SK-N-SH (cell line): ENCODE data around the gene FBXO10. TPM values are rescaled to one million over a fixed set of nuclear protein-coding genes. Genes with fewer than 3 reads are reported as not detected.

Experiments used
- CTCF ChIA-PET: fragments of 300-600, 350-600 bp; formaldehyde crosslinking; extraction: SDS; loops from one replicate; lab custom pipeline; 2021; lab: Yijun Ruan, JAX
- POLR2A ChIA-PET: fragments of 350-600 bp; sonication (Branson Sonifier 250); formaldehyde crosslinking; extraction: SDS; loops from one replicate; lab custom pipeline; 2020; ENCODE audit warnings: antibody characterized with exemption, inconsistent platforms; lab: Yijun Ruan, JAX
- DNase-seq: peaks from one replicate; pipeline ENCODE4 v3.0.0; 2012
- H2AFZ ChIP-seq: fragments of 200-600 bp; sonication (generic); 2 replicates; pipeline ENCODE4 v1.8.1; 2016; ENCODE audit warnings: antibody characterized with exemption, mild to moderate bottlenecking, low read depth
- H3F3A ChIP-seq: fragments of 200-600 bp; sonication (generic); replicated peaks from 2 replicates; pipeline ENCODE3; 2016; ENCODE audit warnings: antibody characterized with exemption, mild to moderate bottlenecking; ENCODE audit not compliant: insufficient read depth
- H3K27ac ChIP-seq, 2 experiments: fragments of 200-500 bp in 1 of 2; fragments of 200-600 bp in 1 of 2; sonication (Bioruptor generic) in 1 of 2; sonication (generic), shearing (Covaris generic) in 1 of 2; 2 replicates each; pipeline versions ENCODE4 v1.5.1 to v1.6.1; 2014 to 2016; ENCODE audit warnings: low read depth in 2 of 2, inconsistent platforms in 1 of 2, low read length in 1 of 2, mild to moderate bottlenecking in 1 of 2, mixed read lengths in 1 of 2
- H3K27me3 ChIP-seq: fragments of 200-600 bp; sonication (generic), shearing (Covaris generic); 2 replicates; pipeline ENCODE4 v1.6.1; 2016; ENCODE audit warnings: mixed run types; ENCODE audit not compliant: insufficient read depth
- H3K36me3 ChIP-seq, 2 experiments: fragments of 200-500 bp in 1 of 2; fragments of 200-600 bp in 1 of 2; sonication (Bioruptor generic) in 1 of 2; sonication (generic) in 1 of 2; replicated peaks in 1 of 2; 2 replicates each; pipeline versions ENCODE3 to v1.5.1; 2014 to 2016; ENCODE audit warnings: low read length in 1 of 2, mild to moderate bottlenecking in 1 of 2; ENCODE audit not compliant: insufficient read depth in 2 of 2, control insufficient read depth in 1 of 2
- H3K4me1 ChIP-seq, 2 experiments: fragments of 200-500 bp in 1 of 2; fragments of 200-600 bp in 1 of 2; sonication (Bioruptor generic) in 1 of 2; sonication (generic), shearing (Covaris generic) in 1 of 2; 2 replicates each; pipeline versions ENCODE4 v1.5.1 to v1.6.1; 2014 to 2016; ENCODE audit warnings: low read depth in 1 of 2, low read length in 1 of 2, mixed run types in 1 of 2; ENCODE audit not compliant: insufficient read depth in 2 of 2, control insufficient read depth in 1 of 2
- H3K4me2 ChIP-seq: fragments of 200-600 bp; sonication (generic), shearing (Covaris generic); 2 replicates; pipeline ENCODE4 v1.6.1; 2017; ENCODE audit warnings: mixed run types
- H3K4me3 ChIP-seq, 2 experiments: fragments of 200-500 bp in 1 of 2; fragments of 200-600 bp in 1 of 2; sonication (Bioruptor generic) in 1 of 2; sonication (generic), shearing (Covaris generic) in 1 of 2; 2 replicates each; pipeline versions ENCODE4 v1.5.1 to v1.8.1; 2014 to 2016; ENCODE audit warnings: low read depth in 2 of 2, inconsistent platforms in 1 of 2, low read length in 1 of 2, mild to moderate bottlenecking in 1 of 2, mixed read lengths in 1 of 2, moderate library complexity in 1 of 2
- H3K79me2 ChIP-seq: fragments of 200-600 bp; sonication (generic); 2 replicates; pipeline ENCODE4 v1.8.1; 2017; ENCODE audit warnings: mild to moderate bottlenecking; ENCODE audit not compliant: insufficient read depth
- H3K9ac ChIP-seq: fragments of 200-600 bp; sonication (generic); 2 replicates; pipeline ENCODE4 v1.6.1; 2017; ENCODE audit warnings: mixed run types
- H3K9me2 ChIP-seq: fragments of 200-600 bp; sonication (generic); 2 replicates; pipeline ENCODE4 v1.6.1; 2017; ENCODE audit warnings: mixed run types
- H3K9me3 ChIP-seq: fragments of 200-600 bp; sonication (generic); 2 replicates; pipeline ENCODE4 v1.6.1; 2017; ENCODE audit warnings: mixed run types, mild to moderate bottlenecking, moderate library complexity
- H4K20me1 ChIP-seq: fragments of 200-600 bp; sonication (generic); 2 replicates; pipeline ENCODE4 v1.6.1; 2017; ENCODE audit warnings: mild to moderate bottlenecking, mixed run types; ENCODE audit not compliant: insufficient read depth
- CHD2 ChIP-seq: fragments of 150-350 bp; IDR thresholded peaks from 2 replicates; pipeline ENCODE4 v1.6.1; 2018; ENCODE audit warnings: low read length; ENCODE audit not compliant: partially characterized antibody
- ELF1 ChIP-seq: IDR thresholded peaks from 2 replicates; pipeline ENCODE4 v1.4.0; 2012
- EP300 ChIP-seq, 2 experiments: IDR thresholded peaks; 2 replicates each; pipeline versions ENCODE4 v1.4.0 to v1.6.1; 2012; ENCODE audit warnings: borderline replicate concordance in 1 of 2, low read depth in 1 of 2, low read length in 1 of 2
- EZH2phosphoT487 ChIP-seq: fragments of 200-600 bp; sonication (generic); IDR thresholded peaks from 2 replicates; pipeline ENCODE4 v1.6.1; 2017; ENCODE audit warnings: low read depth, mixed run types, mild to moderate bottlenecking, antibody characterized with exemption, moderate library complexity, borderline replicate concordance
- FOSL2 ChIP-seq: IDR thresholded peaks from 2 replicates; pipeline ENCODE4 v1.4.0; 2012; ENCODE audit warnings: low read depth, mild to moderate bottlenecking, moderate library complexity, borderline replicate concordance
- FOXJ3 ChIP-seq: sonication (generic); formaldehyde crosslinking; IDR thresholded peaks from 2 replicates; pipeline ENCODE4 v1.5.1; 2020; ENCODE audit warnings: mild to moderate bottlenecking, missing genetic modification reagents
- FOXM1 ChIP-seq: IDR thresholded peaks from 2 replicates; pipeline ENCODE4 v1.4.0; 2012; ENCODE audit warnings: low read depth, mild to moderate bottlenecking
- IRF3 ChIP-seq: fragments of 150-350 bp; IDR thresholded peaks from 2 replicates; pipeline ENCODE4 v1.6.1; 2016; ENCODE audit warnings: mild to moderate bottlenecking, low read depth, low read length
- JUND ChIP-seq: IDR thresholded peaks from 2 replicates; pipeline ENCODE4 v1.4.0; 2012
- MAX ChIP-seq: IDR thresholded peaks from 2 replicates; pipeline ENCODE4 v1.4.0; 2012; ENCODE audit warnings: low read depth
- MXI1 ChIP-seq: IDR thresholded peaks from 2 replicates; pipeline ENCODE4 v1.6.1; 2012; ENCODE audit warnings: mild to moderate bottlenecking, low read depth, low read length, improper control_type of control experiment
- POLR2AphosphoS5 ChIP-seq: IDR thresholded peaks from 2 replicates; pipeline ENCODE4 v1.6.1; 2012; ENCODE audit warnings: low read depth, low read length
- RAD21 ChIP-seq: IDR thresholded peaks from 2 replicates; pipeline ENCODE4 v1.6.1; 2012; ENCODE audit warnings: mild to moderate bottlenecking, low read length
- TCF12 ChIP-seq: IDR thresholded peaks from 2 replicates; pipeline ENCODE4 v1.4.0; 2012
- TEAD4 ChIP-seq: IDR thresholded peaks from 2 replicates; pipeline ENCODE4 v1.4.0; 2012; ENCODE audit warnings: mild to moderate bottlenecking, borderline replicate concordance; ENCODE audit not compliant: insufficient read depth
- USF1 ChIP-seq: IDR thresholded peaks from 2 replicates; pipeline ENCODE4 v1.4.0; 2012; ENCODE audit warnings: low read depth, borderline replicate concordance
- USF2 ChIP-seq: fragments of 150-350 bp; IDR thresholded peaks from 2 replicates; pipeline ENCODE4 v1.6.1; 2017; ENCODE audit warnings: antibody characterized with exemption, low read length, low read depth, borderline replicate concordance
- WGBS: methylation state at CpG from one replicate; pipeline ENCODE4 v1.1.6; 2017; ENCODE audit warnings: low lambda C conversion rate; 5-methylcytosine and 5-hydroxymethylcytosine counted together
- polyA plus RNA-seq, 3 experiments: library from polyadenylated mRNA; depleted of rRNA; stranded (reverse); fragments of >200 nt; gene quantifications; 2 replicates each; pipeline ENCODE4 v1.2.3, GENCODE V29; 2012

Gene FBXO10
- polyA plus RNA-seq, 1 of the 3 experiments (the other 2 are of a cell fraction), result 10.1 TPM

- TF ChIP-seq IRF3 (no peak), CHD2 (no peak), ELF1 (no peak; the same call in 1 of the 2 replicates), EP300 (IDR thresholded peaks at IDR 0.05; ENCODE audit: borderline replicate concordance in 1 of 2, low read depth in 1 of 2, low read length in 1 of 2) (no peak), MAX (no peak), FOXJ3 (CRISPR knock-in tag) (no peak), TEAD4 (no peak), TCF12 (peak; percentile 42; the same call in 1 of the 2 replicates), USF1 (no peak), FOXM1 (no peak)
These were observed 20.4 kb downstream of the FBXO10 start (continued) for GRCh38 chr9:37555786-37556185.

GRCh38 chr9:37554318-37554717 lies 21.9 kb downstream of the FBXO10 start:
- H3K4me3 ChIP-seq, result no peak overlapping the region
- 88% methylated on average over 3 of the region's 3 CpGs for WGBS
- H3K4me2 ChIP-seq, result no peak overlapping the region
- DNase-seq, result no peak
- no peaks in the 10 kb centered on the region for H3K36me3 ChIP-seq
- no peak overlapping the region for H3K9ac ChIP-seq
- TF ChIP-seq USF2 (no peak), EP300 (IDR thresholded peaks at IDR 0.05; ENCODE audit: borderline replicate concordance in 1 of 2, low read depth in 1 of 2, low read length in 1 of 2) (no peak), RAD21 (no peak), TEAD4 (no peak), MXI1 (no peak), POLR2AphosphoS5 (no peak), FOSL2 (no peak), JUND (no peak), EZH2phosphoT487 (no peak)
- no peaks in the 10 kb centered on the region for H3K9me2 ChIP-seq
- H3K27me3 ChIP-seq, result no peaks in the 10 kb centered on the region
- no peaks in the 10 kb centered on the region for H3F3A ChIP-seq
- no peaks in the 10 kb centered on the region; the same call in 1 of the 2 replicates for H4K20me1 ChIP-seq
- no peaks in the 10 kb centered on the region for H3K9me3 ChIP-seq
- no peaks in the 10 kb centered on the region for H3K4me1 ChIP-seq
- H3K79me2 ChIP-seq, result no peaks in the 10 kb centered on the region
- ChIA-PET CTCF (no interaction called here), POLR2A (no interaction called here)
- H2AFZ ChIP-seq, result no peak overlapping the region
- H3K27ac ChIP-seq, result no peak overlapping the region
